GM18909 (cell line): ENCODE data around the gene FAM181A.
A peak's percentile ranks its signal among the peaks of the same experiment; 100 is the strongest.

Source experiments
- ATAC-seq: cut with Tn5 transposase; IDR thresholded peaks from one replicate; pipeline ENCODE4 v1.9.1; 2021; ENCODE audit warnings: mild to moderate bottlenecking; ENCODE audit not compliant: unreplicated experiment, poor library complexity

FAM181A gene

DNA sequence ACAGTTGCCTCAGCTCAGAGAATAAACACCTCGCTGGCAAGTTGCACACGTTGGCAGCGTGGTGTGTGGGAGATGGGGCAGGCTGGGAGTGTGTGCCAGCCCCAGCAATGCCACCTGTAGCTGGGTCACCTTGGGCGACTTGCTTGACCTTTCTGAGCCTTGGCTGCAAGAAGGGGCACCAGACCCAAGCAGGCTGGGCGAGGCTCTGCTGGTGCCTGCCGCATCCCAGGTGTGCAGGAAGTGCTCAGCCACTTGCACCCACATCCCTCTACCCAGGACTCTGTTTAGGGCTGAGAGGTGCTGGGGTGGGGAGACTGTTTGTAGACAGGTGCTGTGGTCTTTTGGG lies 629 bp downstream of the FAM181A start:
- no peak for ATAC-seq

DNA sequence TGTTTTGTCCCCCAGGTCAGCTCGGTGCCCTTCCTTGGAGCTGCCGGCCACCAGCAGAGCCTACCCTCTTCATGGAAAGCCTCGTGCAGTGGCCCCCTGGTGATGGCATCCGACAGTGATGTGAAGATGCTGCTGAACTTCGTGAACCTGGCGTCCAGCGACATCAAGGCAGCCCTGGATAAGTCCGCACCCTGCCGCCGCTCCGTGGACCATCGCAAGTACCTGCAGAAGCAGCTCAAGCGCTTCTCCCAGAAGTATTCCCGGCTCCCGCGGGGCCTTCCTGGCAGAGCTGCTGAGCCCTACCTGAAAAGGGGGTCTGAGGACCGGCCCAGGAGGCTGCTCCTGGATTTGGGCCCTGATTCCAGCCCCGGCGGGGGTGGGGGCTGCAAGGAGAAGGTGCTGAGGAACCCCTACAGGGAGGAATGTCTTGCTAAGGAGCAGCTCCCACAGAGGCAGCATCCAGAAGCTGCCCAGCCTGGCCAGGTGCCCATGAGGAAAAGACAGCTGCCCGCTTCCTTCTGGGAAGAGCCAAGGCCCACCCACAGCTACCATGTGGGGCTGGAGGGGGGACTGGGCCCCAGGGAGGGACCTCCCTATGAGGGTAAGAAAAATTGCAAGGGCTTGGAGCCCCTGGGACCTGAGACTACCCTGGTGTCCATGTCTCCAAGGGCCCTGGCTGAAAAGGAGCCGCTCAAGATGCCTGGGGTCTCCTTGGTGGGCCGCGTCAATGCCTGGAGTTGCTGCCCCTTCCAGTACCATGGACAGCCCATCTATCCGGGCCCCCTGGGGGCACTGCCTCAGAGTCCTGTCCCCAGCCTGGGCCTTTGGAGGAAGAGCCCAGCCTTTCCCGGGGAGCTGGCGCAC lies 1.3 kb downstream of the FAM181A start:
- no peak for ATAC-seq

DNA sequence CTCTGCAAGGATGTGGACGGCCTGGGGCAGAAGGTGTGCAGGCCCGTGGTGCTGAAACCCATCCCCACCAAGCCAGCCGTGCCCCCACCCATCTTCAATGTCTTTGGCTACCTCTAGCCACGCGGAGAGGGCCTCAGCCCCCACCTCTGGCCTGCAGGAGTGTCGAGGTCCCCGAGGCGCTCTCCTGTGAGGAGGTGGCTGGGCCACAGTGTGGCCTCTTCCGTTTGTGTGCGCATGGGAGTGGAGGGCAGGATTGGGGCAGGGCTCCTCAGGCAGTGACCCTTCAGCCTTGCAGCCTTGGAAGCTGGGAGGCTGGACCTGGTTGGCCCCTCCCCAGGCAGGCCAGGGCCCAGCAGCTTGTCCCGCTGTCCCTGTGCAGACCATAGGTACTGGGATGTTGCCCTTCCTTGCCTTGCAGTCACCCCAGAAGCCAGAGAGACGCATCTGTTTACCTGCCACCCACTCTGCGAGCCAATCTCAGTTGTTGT lies 1.9 kb downstream of the FAM181A start:
- no peak for ATAC-seq

DNA sequence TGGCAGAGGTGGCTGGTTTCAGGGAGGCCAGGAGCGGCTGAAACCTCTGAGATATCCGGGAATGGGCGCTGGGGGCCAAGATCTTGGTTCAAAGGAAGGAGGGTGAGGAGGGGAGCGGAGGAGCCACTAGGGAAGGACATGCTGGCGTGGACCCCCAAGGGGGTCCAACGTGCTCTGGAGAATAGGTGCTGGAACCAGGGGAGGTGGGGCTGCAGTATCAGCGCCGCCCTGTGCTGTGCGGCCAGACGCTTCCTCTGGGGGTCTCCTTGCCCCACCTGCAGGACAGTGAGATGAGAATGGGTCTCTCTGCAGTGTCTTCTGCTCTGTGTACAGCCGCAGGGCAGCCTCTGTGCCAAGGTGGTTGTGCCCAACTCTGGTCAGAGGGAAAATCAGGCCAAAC lies 2.5 kb downstream of the FAM181A start:
- ATAC-seq, result no peak

DNA sequence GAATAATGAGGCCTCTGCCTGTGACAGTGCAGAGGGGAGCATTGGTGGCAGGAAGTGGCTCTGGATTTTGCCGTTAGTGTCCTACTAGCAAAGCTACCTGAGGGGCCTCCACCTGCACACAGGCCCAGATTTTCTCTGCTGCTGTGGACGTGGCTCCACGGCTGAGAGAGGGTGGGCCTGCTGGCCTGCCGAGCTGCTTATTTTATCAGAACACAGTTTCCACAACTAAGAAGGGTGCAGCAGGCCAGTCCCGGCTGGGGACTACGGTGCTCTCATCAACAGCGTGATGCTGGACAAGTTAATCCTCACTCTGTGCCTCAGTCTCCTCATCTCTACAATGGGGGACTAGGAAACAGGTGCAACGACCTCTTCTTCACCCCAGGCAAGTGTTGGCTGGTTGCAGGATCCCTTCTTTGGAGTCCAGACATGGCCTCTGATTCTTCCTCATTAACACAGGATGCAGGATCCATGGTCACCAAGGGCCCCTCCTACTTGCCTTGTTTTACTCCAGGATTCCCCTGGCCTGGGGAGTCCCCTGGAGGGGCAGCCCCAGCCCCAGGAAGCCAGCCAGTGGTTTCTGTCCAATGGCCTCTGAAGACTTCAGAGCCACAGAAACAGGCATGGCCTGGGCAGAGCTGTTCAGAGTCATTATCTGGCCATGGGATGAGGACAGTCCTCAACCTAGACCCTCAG lies 3.3 kb downstream of the FAM181A start:
- no peak for ATAC-seq

DNA sequence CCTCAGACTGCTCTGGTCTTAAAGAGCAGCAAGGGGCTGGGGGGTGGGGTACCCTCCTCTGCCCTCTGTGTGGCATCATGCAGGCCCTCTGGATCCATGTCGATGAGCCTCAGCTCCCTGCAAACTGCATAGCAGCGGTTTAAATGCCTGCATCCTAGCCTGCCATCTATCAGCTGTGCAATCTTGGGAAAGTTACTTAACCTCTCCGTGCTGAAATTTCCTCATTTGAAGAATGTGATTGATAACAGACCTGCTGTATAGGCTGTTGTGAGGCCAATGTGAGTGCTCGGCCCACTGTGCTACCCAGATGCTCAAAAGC lies 3.8 kb downstream of the FAM181A start:
- no peak for ATAC-seq

DNA sequence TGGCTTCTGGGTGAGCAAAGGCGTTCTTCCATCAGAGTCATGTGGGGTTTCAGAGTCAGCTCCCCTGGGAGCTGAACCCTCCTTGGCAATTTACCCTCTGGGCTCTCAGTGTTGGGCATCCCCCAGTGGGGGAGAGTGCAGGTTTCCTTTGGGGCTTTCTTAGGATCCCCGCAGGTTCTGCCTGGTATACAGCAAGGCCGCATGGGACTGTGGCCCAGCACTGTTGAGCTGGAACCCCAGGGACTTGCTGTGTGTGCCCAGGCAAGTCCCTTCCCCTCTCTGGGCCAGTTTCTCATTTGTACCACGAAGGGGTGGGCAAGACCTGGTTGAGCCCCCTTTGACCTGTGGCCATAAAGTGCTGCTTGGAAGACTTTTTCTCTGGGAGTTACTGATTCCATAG lies 5.5 kb downstream of the FAM181A start:
- no peak for ATAC-seq

DNA sequence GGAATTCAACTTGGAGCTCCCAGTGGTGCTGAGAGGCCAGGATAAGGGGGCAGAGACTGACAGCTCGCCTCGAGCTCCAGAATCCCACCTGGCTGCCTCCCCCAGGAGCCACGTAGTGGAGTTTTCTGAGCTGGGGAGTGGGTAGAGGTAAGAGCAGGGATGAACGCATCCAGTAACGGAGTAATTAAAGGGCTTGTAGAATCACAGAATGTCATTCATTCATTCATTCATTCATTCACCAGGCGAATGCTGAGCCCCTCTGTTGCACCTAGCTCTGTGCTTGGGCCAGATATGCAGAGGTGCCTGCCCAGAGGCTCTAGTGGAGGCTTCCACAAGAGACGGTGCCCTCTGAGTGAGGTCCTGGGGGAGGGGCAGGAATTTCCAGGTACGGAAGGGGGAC lies 8.1 kb downstream of the FAM181A start:
- ATAC-seq, result no peak

DNA sequence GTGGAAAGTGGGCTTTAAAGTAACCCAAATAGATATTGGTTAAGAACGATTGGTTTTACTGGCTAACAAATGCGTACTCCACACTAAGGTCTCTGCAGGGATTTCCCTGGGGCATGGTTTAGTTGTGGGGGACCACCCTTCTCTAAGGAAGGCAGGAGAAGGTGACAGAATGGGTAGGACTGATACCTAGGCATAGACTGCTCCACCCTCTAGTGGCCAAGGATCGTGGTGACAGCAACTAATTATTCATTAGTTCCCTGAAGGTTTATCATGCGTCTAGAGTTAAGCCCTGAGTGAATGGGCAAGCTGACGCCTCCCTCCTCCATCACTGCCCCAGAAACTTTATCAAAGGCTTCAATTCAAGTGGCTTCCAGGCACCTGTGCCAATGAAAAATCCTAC lies 9.1 kb downstream of the FAM181A start:
- peak; percentile 38 for ATAC-seq

DNA sequence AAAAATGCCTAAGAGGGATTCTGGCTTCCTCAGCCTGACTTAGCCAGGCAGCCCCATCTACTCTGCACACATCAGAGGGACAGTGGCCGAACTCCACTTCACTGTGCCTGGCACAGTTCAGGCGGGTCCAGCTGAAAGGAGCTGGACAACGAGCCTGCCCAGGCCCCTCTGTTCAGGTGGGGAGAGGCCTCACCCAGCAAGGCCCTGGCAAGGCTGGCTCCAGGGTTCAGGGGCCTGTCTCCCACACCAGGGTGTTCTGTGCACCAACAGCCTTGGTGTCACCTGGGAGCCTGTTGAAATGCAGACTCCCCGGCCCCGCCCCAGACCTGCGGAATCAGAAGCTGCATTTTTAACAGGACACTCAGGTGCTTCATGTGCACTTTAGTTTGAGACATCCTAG lies 9.8 kb downstream of the FAM181A start:
- no peak for ATAC-seq

DNA sequence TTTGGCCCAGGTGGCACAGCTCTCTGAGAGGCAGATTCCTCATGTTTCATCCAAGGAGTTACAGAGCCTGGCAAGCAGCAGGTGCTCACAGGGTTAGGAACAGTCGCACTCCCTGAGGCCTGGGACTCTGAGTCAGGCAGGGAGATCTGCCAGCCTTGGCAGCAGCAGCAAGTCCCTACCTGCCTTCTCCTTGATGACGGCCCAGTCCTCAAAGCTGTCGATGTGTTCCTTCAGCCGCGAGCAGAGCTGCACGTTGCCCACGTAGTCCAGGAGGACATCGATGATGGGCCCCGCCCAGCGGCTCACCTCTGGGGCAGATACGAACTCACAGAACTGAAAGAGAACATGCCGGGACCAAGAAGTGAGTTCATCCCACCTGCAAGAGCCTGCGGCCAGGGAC lies 10.4 kb downstream of the FAM181A start:
- no peak for ATAC-seq

DNA sequence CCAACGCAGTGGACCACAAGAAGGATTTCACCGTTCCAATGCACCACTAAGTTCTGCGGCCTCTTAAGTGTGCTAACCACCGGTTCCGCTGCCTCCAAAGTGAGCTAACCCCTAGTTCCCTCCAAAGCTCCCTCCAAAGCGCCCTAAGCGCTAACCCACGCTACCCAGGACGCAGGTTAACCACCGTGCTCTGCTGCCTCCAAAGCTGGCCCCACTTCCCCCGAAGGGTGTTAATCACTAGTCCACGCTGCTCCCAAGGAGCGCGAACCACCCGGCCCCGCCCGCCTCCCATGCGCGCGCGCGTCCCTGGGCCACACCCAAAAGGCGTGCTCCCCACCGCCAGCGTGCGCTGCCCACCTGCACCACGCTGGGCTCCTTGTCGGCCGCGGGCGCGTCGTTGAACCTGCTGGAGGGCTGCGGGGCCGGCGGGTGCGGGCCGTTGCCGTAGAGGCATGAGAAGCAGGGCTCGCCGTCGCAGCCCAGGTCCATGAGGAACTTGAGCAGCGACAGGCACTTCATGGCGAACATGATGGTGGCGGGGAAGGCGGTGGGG lies 11.7 kb downstream of the FAM181A start:
- ATAC-seq, result no peak

DNA sequence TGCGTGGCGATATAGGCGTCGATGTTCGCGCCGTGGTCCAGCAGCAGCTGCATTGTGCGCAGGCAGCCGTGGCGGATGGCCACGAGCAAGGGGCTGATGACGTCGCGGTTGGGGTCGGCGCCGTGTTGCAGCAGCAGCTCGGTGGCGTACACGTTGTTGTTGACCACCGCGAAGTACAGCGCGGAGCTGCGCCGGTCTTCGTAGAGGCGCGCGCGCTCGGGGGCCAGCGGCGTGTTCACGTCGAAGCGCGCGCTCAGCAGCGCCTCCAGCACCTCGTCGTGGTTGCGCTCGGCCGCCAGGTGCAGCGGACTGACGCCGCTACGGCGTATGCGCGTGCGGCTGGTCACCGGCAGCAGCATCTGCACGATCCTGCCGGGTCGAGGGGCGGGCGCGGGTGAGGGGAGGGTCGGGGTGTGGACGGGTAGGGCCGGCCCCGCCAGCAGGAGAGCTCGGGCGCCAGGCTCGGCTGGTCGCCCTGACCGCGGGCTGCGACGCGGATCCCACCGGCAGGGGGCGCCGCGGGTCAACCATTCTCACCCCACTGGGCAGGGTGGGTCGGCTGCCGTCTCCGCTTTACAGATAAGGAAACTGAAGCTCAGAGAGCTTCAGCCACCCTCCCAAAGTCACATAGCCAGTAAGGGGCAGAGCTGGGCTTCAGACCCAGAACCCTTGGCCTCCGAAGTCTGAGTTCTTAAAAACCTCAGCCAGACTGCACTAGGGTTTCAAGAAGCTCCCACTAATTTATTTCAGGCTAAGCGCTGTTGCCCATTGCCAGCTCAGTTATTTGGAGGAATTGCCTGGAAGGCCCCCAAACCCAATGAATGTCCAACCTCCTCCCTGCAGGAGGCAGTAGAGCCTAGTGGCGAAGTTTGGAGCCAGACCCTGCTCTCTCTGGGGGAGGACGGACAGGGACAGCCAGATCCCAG lies 12.4 kb downstream of the FAM181A start:
- peak; percentile 88 for ATAC-seq

DNA sequence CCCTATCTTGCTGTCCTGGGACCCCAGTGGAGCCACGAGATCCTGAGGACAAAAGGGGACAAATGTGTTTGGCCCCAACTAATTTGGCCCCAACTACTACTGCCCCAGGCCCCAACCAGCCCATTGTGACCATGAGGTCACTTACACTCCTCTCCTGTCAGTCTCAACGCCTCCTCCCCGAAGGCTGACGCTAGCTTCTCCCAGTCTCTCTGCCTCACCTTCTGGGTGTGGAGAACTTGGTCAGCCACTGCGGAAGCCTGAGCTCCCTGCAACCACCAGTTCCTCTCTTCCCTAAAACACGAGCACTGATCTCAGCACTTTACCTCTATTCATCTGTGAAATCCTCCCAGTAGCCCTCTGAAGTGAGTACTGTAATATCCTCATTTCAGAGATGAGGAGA lies 13.3 kb downstream of the FAM181A start:
- no peak for ATAC-seq

DNA sequence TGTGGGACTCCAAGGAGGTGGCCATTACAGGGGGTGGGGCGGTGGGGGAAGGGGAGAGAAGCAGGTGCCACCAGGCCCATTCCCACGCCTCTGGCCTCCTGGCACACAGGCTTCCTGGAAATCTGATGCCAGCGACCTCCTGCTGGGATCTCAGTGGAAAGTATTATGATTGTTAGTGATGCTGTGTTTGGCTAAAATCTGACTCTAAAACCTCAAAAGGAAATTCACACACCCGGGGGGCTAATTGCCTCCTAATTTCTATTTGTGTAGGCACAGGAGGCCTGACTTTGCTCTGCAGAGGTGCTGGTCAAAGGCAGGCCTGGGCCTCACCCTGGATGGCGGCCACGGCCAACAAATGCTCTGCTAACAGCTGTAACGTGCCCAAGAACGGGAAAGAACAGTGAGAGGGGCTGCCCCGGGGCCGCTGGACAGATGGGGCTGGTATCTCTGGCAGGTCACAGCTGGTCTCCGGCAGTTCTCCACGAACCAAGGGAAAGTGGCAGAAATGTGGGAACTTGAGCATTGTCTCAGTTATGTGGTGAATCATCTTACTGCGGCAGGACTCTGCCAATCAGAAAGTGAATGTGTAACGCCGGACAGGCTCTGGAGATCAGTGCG lies 14.3 kb downstream of the FAM181A start:
- ATAC-seq, result no peak

DNA sequence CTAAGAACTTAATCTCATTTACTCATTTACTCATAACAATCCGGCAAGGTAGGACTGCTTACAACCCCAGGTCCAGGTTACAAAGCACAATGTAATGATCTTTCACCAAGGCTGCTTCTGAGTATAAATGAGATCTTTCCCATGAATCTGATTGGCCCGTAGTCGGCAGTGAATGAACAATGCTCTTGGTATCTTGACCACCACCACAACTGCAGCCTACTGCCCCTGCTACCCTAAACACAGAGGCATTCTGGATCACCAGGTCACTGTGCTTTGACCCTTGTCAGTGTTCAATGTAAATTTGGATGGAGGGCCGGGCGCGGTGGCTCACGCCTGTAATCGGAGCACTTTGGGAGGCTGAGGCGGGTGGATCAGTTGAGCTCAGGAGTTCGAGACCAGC lies 15.9 kb downstream of the FAM181A start:
- no peak for ATAC-seq

DNA sequence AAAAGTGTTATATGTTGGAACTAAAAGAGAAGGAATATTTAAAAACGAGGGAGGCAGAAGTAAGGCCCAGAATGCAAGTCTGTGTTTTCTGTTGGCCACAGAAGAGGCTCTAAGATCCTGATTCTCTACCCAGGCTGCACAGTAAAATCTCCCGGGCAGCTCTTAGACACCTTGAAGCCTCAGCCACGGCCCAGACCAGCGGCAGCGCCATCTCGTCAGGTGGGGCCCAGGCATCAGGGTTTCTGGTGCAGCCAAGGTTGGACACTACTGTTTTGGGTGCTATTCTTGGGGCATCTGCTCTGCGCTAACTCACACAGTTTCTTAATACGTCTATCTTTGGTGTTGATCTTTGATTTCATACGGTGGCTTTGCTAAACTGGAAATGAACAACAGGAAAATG lies 16.8 kb downstream of the FAM181A start:
- no peak for ATAC-seq

DNA sequence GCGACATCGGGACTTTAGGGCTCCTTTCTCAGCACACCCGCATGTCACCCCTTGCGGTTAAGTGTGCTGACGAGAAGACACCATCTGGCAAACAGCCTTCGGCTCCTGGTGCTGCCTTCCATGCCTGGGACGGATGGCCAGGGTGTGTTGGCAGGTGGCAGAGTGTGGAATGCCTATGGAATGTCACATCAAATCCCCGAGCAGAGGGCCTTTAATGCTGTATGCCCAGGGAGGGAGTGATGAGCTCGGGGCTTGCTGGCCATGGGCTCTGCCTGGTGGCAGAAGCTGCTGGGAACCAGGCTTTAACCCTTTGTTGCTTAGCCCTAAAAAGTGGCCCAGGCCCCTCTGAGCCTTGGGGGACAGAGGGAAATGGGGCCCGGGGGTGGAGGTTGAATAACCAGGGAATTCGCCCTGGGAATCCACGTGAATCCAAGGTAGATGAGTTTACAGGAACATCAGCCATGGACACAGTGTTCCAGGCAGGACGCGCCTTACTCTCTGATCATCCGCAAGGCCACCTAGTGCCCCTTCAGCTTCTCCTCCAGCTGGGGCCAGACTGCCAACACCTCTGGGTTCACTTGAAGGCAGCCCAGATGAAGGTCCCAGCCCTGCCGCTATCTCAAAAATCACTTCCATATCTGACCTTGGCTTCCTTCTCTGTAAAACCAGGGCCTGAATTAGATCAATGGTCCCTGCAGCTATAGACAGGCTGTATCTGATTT lies 17.4 kb downstream of the FAM181A start:
- ATAC-seq, result no peak

DNA sequence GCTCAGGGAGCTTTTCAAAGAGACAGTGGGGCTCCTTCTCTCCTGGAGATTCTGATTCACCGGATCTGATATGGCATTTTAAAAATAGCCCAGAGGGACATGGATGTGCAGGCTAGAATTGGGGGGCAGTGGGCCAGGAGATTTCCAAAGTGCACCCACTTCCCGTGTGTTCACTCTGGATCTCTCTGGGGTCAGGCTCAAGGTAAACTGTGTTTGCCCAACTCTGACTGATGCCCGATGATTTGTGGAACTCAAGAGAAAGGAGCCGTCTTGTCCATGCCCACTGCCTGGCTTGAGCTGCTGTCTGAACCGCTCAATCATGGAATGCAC lies 17.9 kb downstream of the FAM181A start:
- ATAC-seq, result no peak

DNA sequence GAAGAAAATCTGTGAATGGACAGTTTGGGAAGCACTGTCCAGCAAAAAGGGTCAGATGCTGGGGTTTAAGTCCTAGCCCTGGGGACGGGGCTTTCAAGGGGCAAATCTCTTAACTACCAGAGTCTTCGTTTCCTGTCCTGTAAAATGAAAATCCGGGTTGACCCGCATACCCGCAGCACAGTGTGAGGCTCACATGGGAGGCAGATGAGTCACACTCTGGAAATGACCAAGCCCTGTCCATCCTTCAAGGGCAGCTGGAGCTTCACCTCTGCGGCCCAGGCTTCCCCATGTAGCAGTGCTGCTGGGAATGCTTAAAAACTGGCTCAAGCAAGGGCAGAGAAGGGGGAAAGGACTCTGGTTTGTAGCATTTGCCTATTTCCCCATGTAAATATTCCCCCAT lies 19.0 kb downstream of the FAM181A start:
- no peak for ATAC-seq
